Pancreas (tissue), 10 donors: ENCODE data around the gene GRM6. TPM values are rescaled to one million over a fixed set of nuclear protein-coding genes. Genes with fewer than 3 reads are reported as not detected.

Experiments used
- ATAC-seq, 4 donors: fragments of 200-7000 bp; cut with Tn5 transposase; one replicate each; pipeline versions ENCODE4 v1.8.0 to v1.9.1; 2020; ENCODE audit warnings: mild to moderate bottlenecking in 4 of 4, moderate library complexity in 4 of 4
- DNase-seq, 6 donors: peaks; one replicate each; pipeline ENCODE4 v3.0.0-alpha.2; 2020
- FAIRE-seq: peaks from 2 replicates; lab custom pipeline; 2012; peaks lifted over from hg19 to GRCh38; lab: Jason Lieb, UNC
- H3K27ac ChIP-seq, 4 donors: fragments of 200-600 bp; sonication (generic); 1 replicate in 3 of 4; 2 replicates in 1 of 4; pipeline versions ENCODE4 v1.5.0 to v1.8.0; 2020
- H3K27me3 ChIP-seq, 4 donors: fragments of 200-600 bp; one replicate each; pipeline ENCODE4 v1.8.0; 2021
- H3K36me3 ChIP-seq, 3 donors: fragments of 200-600 bp; sonication (generic) in 1 of 3; one replicate each; pipeline versions ENCODE4 v1.5.0 to v1.8.0; 2020 to 2021
- H3K4me1 ChIP-seq, 3 donors: fragments of 200-600 bp; one replicate each; pipeline ENCODE4 v1.8.0; 2021
- H3K4me3 ChIP-seq, 4 donors: fragments of 200-600 bp; sonication (generic) in 2 of 4; one replicate each; pipeline versions ENCODE4 v1.5.0 to v1.8.0; 2020 to 2021
- H3K9me3 ChIP-seq, 4 donors: fragments of 200-600 bp; one replicate each; pipeline ENCODE4 v1.8.0; 2021
- WGBS, 2 donors: extraction: QIAGEN DNeasy Blood & Tissue Kit; methylation state at CpG; one replicate each; pipeline ENCODE4 v1.1.7; 2013; 5-methylcytosine and 5-hydroxymethylcytosine counted together
- intact Hi-C, 3 donors: fragments of 100-400 bp; cut with DNase I; formaldehyde crosslinking; loops; one replicate each; pipeline versions ENCODE4 v1.11.1 to v1.14.2; 2022
- polyA plus RNA-seq, 2 donors: library from polyadenylated mRNA; stranded (reverse); fragments of 200-250 nt; gene quantifications; one replicate each; pipeline ENCODE4 v1.2.3, GENCODE V29; 2013
- total RNA-seq, 6 donors: library from RNA; stranded (reverse); fragmentation: NEBNext Ultra II Directional in 4 of 6; extraction: Animal tissue kit (Norgen Biotek cat#: 25700) in 4 of 6; gene quantifications; one replicate each; pipeline versions ENCODE4 v1.2.1 to v1.2.4, GENCODE V29; 2021 to 2023
- TF ChIP-seq, protein P1 (sequence below), 4 donors: fragments of 200-600 bp; sonication (generic) in 3 of 4; IDR thresholded peaks; one replicate each; pipeline versions ENCODE4 v1.5.0 to v1.8.0; 2021; ENCODE audit warnings: antibody characterized with exemption in 4 of 4
- donor health status: healthy with polysubstance abuse.
- donor health status: DM: no; HTN: no; CAD: no; lungs with moderate emphysema.
- donor health status: DM: no; HTN: no; CAD: no.
- donor health status: control.
- donor health status: control.
- donor health status: Bipolar disorder and iron deficiency.
- donor health status: DM: yes; HTN: yes; CAD: no.
- donor health status: DM: no; HTN: no; CAD: no.
- donor health status: DM: no; HTN: no; CAD: no.
- donor health status: DM: yes; HTN: yes; CAD: no.

GRM6 gene
- total and polyA plus RNA-seq, 8 donors, result 0.02 TPM; not detected in 7

DNA sequence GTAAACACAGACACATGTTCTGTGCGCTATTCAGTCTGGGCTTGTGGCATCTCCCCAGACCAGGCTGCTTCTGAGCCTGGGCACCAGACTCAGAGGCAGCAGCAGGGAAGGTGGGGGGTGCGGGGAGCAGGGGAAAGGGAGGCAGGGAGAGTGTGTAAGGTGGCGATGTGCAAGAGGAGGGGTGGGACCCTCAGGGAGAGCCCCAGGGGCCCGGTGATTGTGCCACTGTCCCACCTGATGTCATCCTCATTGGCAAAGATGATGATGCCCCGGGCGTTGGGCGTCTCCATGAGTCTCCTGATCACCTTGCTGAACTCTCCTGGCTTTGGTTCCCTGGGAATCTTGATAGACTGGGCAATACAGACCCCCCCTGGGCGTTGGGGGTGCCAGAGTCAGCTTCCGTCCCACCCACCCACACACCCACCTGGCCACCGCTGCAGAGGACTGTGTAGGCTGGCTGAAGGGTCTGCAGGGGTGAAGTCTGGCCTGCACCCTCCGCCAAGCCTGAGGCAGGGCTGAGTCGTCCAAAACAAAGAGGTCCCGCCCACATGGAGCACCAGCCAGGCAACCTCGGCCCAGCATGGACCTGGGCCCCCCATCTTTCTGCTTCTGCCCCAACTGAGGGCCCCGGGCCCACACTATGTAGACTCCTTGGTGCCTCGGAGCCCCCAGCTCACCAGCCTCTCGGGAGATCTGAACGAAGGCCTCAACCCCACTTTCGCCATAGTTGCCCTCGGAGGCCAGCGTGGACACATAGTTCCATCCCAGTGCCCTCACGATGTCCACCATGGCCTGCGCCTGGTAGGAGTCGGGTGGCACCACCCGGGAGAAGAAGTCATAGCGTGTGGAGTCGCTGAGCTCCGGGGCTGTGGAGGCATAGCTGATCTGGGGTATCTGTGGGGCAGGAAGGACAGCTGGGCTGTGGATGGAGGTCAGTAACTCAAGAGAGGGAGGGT, 3.7 kb downstream of the GRM6 start:
- intact Hi-C loops, result no loop called here
- peaks cover 0 to 4% (median 0%) of the 10 kb centered on the region in 4 donors for H3K27me3 ChIP-seq
- TF ChIP-seq, protein P1, sequence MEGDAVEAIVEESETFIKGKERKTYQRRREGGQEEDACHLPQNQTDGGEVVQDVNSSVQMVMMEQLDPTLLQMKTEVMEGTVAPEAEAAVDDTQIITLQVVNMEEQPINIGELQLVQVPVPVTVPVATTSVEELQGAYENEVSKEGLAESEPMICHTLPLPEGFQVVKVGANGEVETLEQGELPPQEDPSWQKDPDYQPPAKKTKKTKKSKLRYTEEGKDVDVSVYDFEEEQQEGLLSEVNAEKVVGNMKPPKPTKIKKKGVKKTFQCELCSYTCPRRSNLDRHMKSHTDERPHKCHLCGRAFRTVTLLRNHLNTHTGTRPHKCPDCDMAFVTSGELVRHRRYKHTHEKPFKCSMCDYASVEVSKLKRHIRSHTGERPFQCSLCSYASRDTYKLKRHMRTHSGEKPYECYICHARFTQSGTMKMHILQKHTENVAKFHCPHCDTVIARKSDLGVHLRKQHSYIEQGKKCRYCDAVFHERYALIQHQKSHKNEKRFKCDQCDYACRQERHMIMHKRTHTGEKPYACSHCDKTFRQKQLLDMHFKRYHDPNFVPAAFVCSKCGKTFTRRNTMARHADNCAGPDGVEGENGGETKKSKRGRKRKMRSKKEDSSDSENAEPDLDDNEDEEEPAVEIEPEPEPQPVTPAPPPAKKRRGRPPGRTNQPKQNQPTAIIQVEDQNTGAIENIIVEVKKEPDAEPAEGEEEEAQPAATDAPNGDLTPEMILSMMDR (IDR thresholded peaks at IDR 0.05), result no peak
- H3K36me3 ChIP-seq, result no peaks in the 10 kb centered on the region
- FAIRE-seq, result no peak
- no peaks in the 10 kb centered on the region for H3K4me1 ChIP-seq
- no peak for ATAC-seq
- H3K27ac ChIP-seq, result no peak overlapping the region
- H3K9me3 ChIP-seq, result no peaks in the 10 kb centered on the region
- DNase-seq, result no peak
- no peak overlapping the region for H3K4me3 ChIP-seq
- 81 to 87% methylated on average over 28 of the region's 28 CpGs for WGBS, 2 donors

DNA sequence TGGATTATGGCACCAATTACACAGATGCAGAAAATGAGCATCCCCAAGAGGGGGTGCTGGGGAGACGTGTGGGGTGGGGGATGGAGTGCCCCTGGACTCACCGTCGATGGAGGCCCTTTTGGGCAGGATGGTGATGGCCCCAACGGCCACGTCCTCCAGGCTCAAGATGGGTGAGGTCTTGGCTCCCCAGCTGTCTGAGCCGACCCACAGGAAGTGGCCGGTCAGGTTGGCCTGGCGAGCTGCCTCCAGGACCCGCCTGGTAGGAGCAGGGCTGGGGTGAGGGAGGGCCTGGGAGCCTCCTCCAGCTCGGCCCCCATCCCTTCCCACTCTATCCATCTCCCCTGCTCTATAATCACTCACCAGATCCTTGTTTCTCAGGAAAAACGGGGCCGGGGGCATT, 4.6 kb downstream of the GRM6 start:
- no peak overlapping the region for H3K4me3 ChIP-seq
- H3K4me1 ChIP-seq, result no peaks in the 10 kb centered on the region
- FAIRE-seq (no peak), ATAC-seq (no peak), DNase-seq (no peak)
- no peaks in the 10 kb centered on the region for H3K36me3 ChIP-seq
- no peaks in the 10 kb centered on the region for H3K9me3 ChIP-seq
- WGBS, 2 donors, result 82 to 84% methylated on average over 12 of the region's 12 CpGs
- intact Hi-C loops, result no loop called here
- H3K27ac ChIP-seq, result no peak overlapping the region
- H3K27me3 ChIP-seq, result peaks cover 0 to 4% (median 0%) of the 10 kb centered on the region in 4 donors
- TF ChIP-seq, protein P1 (IDR thresholded peaks at IDR 0.05), result no peak

DNA sequence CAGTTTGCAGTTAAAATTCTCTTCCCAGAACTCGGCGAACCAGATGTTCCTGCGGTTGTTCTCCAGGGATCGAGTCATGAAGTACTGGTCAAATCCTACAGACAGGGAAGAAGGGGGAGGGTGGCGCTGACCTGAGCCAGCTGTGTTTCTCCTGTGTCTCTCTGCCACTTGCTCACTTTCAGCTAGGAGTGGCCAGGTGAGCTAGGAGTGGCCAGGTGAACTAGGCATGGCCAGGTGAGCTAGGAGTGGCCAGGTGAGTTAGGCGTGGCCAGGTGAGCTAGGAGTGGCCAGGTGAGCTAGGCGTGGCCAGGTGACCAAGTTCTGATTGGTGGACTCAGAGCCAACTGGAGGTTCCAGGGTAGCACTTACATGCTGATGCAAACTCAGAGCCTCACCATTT, 5.8 kb downstream of the GRM6 start:
- no peak for DNase-seq
- Histone ChIP-seq H3K27me3 (peaks cover 0 to 4% (median 0%) of the 10 kb centered on the region in 4 donors), H3K36me3 (no peaks in the 10 kb centered on the region), H3K9me3 (no peaks in the 10 kb centered on the region), H3K4me1 (no peaks in the 10 kb centered on the region), H3K27ac (no peak overlapping the region), H3K4me3 (no peak overlapping the region)
- ATAC-seq, result no peak
- TF ChIP-seq, protein P1 (IDR thresholded peaks at IDR 0.05), result no peak
- no peak for FAIRE-seq
- intact Hi-C loops, result no loop called here
- 88 to 92% methylated on average over 7 of the region's 7 CpGs for WGBS, 2 donors

DNA sequence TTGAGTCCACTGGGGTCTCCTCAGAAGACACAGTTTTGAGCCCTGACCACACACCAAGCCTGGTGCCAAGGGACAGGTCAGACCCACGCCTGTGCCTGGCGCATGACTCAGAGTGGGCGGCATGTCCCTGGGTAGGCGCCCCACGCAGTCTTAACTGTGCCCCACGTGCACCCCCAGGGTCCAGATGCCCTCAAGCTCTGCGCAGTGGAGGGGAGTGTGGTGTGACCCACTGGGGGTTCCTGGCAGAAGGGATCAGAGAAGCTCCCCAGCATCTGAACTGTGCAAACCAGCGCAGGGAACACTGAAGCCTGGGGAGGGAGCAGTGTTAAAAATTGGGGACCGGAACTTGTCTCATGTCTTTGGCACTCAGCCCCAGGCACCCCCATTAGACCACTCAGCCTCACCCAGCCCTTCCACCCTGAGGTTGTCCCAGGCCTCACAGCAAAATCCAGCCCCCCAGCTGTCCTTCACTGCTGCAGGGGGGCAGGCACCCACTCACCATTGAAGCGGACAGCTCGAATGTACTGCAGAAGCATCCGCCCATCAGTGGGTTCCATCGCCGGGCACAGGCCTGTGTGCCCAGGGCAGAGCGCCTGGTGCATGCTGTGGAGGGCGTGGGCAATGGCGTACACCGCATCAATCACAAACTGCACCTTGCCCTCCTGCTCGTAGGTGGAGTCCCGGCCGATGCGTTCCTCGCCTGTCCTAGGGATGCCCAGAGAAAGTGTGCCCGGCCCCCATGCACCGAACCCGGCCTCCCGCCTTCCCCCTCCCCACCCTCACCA, 6.5 kb downstream of the GRM6 start:
- no peak for DNase-seq
- no peak for FAIRE-seq
- Histone ChIP-seq H3K4me1 (no peaks in the 10 kb centered on the region), H3K27ac (no peak overlapping the region), H3K27me3 (no peaks in the 10 kb centered on the region), H3K9me3 (no peaks in the 10 kb centered on the region), H3K36me3 (no peaks in the 10 kb centered on the region), H3K4me3 (no peak overlapping the region)
- TF ChIP-seq, protein P1 (IDR thresholded peaks at IDR 0.05), result no peak
- 89 to 93% methylated on average over 27 of the region's 27 CpGs for WGBS, 2 donors
- intact Hi-C loops, result no loop called here
- ATAC-seq, result no peak
